Transverse colon (tissue), 4 donors: ENCODE data around the gene DLGAP1. TPM values are rescaled to one million over a fixed set of nuclear protein-coding genes. Genes with fewer than 3 reads are reported as not detected.

Source experiments
- DNase-seq: peaks from one replicate; pipeline ENCODE4 v3.0.0-alpha.2; 2019
- H3K27ac ChIP-seq, 4 donors: fragments of 200-600 bp; sonication (generic); 2 replicates each; pipeline ENCODE4 v1.5.1; 2016 to 2018; ENCODE audit warnings: inconsistent platforms in 4 of 4
- H3K27me3 ChIP-seq: fragments of 200-600 bp; sonication (generic); 2 replicates; pipeline ENCODE4 v1.5.1; 2017; ENCODE audit warnings: inconsistent platforms
- H3K36me3 ChIP-seq, 4 donors: fragments of 200-600 bp; sonication (generic); 2 replicates each; pipeline ENCODE4 v1.5.1; 2017 to 2019; ENCODE audit warnings: inconsistent platforms in 4 of 4
- H3K4me1 ChIP-seq, 4 donors: fragments of 200-600 bp; sonication (generic); 2 replicates each; pipeline ENCODE4 v1.5.1; 2017 to 2020; ENCODE audit warnings: inconsistent platforms in 4 of 4
- H3K4me3 ChIP-seq, 4 donors: fragments of 200-600 bp; sonication (generic); 1 replicate in 1 of 4; 2 replicates in 3 of 4; pipeline versions ENCODE4 v1.5.1 to v1.6.1; 2017 to 2019; ENCODE audit warnings: inconsistent platforms in 4 of 4
- H3K9me3 ChIP-seq, 2 donors: fragments of 200-600 bp; sonication (generic); 2 replicates each; pipeline ENCODE4 v1.5.1; 2017 to 2019; ENCODE audit warnings: inconsistent platforms in 2 of 2
- CTCF ChIP-seq, 5 experiments: fragments of 200-600 bp in 3 of 5; fragments of 450-650 bp in 2 of 5; sonication (generic) in 3 of 5; IDR thresholded peaks; 1 replicate in 2 of 5; 2 replicates in 3 of 5; pipeline ENCODE4 v1.5.1; 2016 to 2017; ENCODE audit warnings: antibody characterized with exemption in 5 of 5, inconsistent platforms in 3 of 5, mild to moderate bottlenecking in 2 of 5, moderate library complexity in 1 of 5
- EP300 ChIP-seq: sonication (generic); formaldehyde crosslinking; IDR thresholded peaks from one replicate; pipeline ENCODE4 v1.6.1; 2017; ENCODE audit warnings: antibody characterized with exemption, low read depth
- POLR2A ChIP-seq: fragments of 450-650 bp; IDR thresholded peaks from one replicate; pipeline ENCODE4 v1.6.1; 2016; ENCODE audit warnings: antibody characterized with exemption, mild to moderate bottlenecking, moderate library complexity
- POLR2AphosphoS5 ChIP-seq, 3 donors: sonication (generic); formaldehyde crosslinking; IDR thresholded peaks; one replicate each; pipeline ENCODE4 v1.6.1; 2016; ENCODE audit warnings: antibody characterized with exemption in 3 of 3
- WGBS, 2 donors: methylation state at CpG; one replicate each; pipeline ENCODE4 v1.1.5; 2018; ENCODE audit warnings: low coverage in 1 of 2; 5-methylcytosine and 5-hydroxymethylcytosine counted together
- in situ Hi-C, 4 donors: fragments of 200-750 bp; cut with MboI; loops; one replicate each; pipeline versions ENCODE4 v1.15.0 to v1.15.1; 2017; ENCODE audit warnings: low sequenced_read_pairs in 3 of 4, low pct_ligation_motif_present in 1 of 4, low pct_unique_long_range_greater_than_20kb in 1 of 4
- intact Hi-C: fragments of 100-400 bp; cut with DNase I; formaldehyde crosslinking; loops from one replicate; pipeline ENCODE4 v1.15.1; 2023; ENCODE audit warnings: low total_unique reads
- total RNA-seq, 4 donors: library from RNA; depleted of rRNA; stranded (reverse); fragments of >200 nt; gene quantifications; one replicate each; pipeline ENCODE4 v1.1.0, GENCODE V29; 2016

DLGAP1 gene
- total RNA-seq, 4 donors from 2014 or later: 2.7 to 7.2 (median 3.3) TPM

- Histone ChIP-seq H3K9me3 (no peaks in the 10 kb centered on the region), H3K36me3 (no peaks in the 10 kb centered on the region), H3K4me1 (peaks cover 0 to 7% (median 0%) of the 10 kb centered on the region in 4 donors), H3K4me3 (no peak overlapping the region), H3K27ac (no peak overlapping the region), H3K27me3 (no peaks in the 10 kb centered on the region)
- TF ChIP-seq POLR2AphosphoS5 (IDR thresholded peaks at IDR 0.05): no peak
- WGBS, 2 donors: 94% methylated on average over 5 of the region's 5 CpGs
- in situ Hi-C loops: loop anchor here in 1 of 4 donors (25.0 kb wide), 1 partner anchor 210 kb away; no protein-coding TSS in a partner anchor
- intact Hi-C loops: no loop called here
- no peak for DNase-seq
These were observed 678.0 kb downstream of the DLGAP1 start for GRCh38 chr18:3777122-3777521.

- Histone ChIP-seq H3K4me3 (no peak overlapping the region), H3K27me3 (no peaks in the 10 kb centered on the region), H3K4me1 (peaks cover 0 to 13% (median 5%) of the 10 kb centered on the region in 4 donors), H3K27ac (no peak overlapping the region), H3K9me3 (no peaks in the 10 kb centered on the region), H3K36me3 (no peaks in the 10 kb centered on the region)
- no peak for TF ChIP-seq EP300
- TF ChIP-seq POLR2AphosphoS5 (IDR thresholded peaks at IDR 0.05): no peak
- no peak for TF ChIP-seq POLR2A
- TF ChIP-seq CTCF (IDR thresholded peaks at IDR 0.05): no peak
- WGBS, 2 donors: 88 to 89% methylated on average over 5 of the region's 5 CpGs
- intact Hi-C loops: no loop called here
- in situ Hi-C loops: loop anchor here in 1 of 4 donors (25.0 kb wide), 1 partner anchor 211 kb away; no protein-coding TSS in a partner anchor
- no peak for DNase-seq
These were observed 679.1 kb downstream of the DLGAP1 start for GRCh38 chr18:3775996-3776395.

- no peaks in the 10 kb centered on the region for H3K9me3 ChIP-seq
These were observed 681.8 kb downstream of the DLGAP1 start for GRCh38 chr18:3773303-3773702.

GRCh38 chr18:3771121-3771971 is 683.8 kb downstream of the DLGAP1 start:
- Histone ChIP-seq H3K4me3 (peak overlapping the region in 3 of 4 donors; percentile 13 to 39 (median 15)), H3K9me3 (no peaks in the 10 kb centered on the region), H3K4me1 (peaks cover 0 to 13% (median 6%) of the 10 kb centered on the region in 4 donors), H3K27ac (peak overlapping the region; percentile 17 to 71 (median 50)), H3K27me3 (peaks cover 2% of the 10 kb centered on the region), H3K36me3 (no peaks in the 10 kb centered on the region)
- in situ Hi-C loops: loop anchor here in 1 of 4 donors (25.0 kb wide), 1 partner anchor 216 kb away; no protein-coding TSS in a partner anchor
- WGBS, 2 donors: 3 to 7% methylated on average over 10 to 34 of the region's 40 CpGs
- peak; percentile 85 for DNase-seq
- intact Hi-C loops: loop anchor here (2.0 kb wide), 1 partner anchor 99 kb away; no protein-coding TSS in a partner anchor
- peak; percentile 19 to 36 (median 20) for TF ChIP-seq POLR2AphosphoS5 (IDR thresholded peaks at IDR 0.05)
- TF ChIP-seq POLR2A: no peak
- TF ChIP-seq CTCF (IDR thresholded peaks at IDR 0.05): peak; percentile 91 to 96 (median 96)

More at GRCh38 chr18:3773303-3773702, 681.8 kb downstream of the DLGAP1 start:
- Histone ChIP-seq H3K4me3 (no peak overlapping the region), H3K27me3 (no peaks in the 10 kb centered on the region), H3K27ac (no peak overlapping the region), H3K36me3 (no peaks in the 10 kb centered on the region), H3K4me1 (peaks cover 0 to 13% (median 6%) of the 10 kb centered on the region in 4 donors)
- TF ChIP-seq POLR2A (no peak), EP300 (no peak), CTCF (IDR thresholded peaks at IDR 0.05) (peak in 1 of 5 experiments; percentile 6), POLR2AphosphoS5 (IDR thresholded peaks at IDR 0.05) (no peak)
- intact Hi-C loops: no loop called here
- no peak for DNase-seq
- in situ Hi-C loops: loop anchor here in 1 of 4 donors (25.0 kb wide), 1 partner anchor 214 kb away; no protein-coding TSS in a partner anchor
- WGBS, 2 donors: 11 to 39% methylated on average over 1 of the region's 1 CpG
